NCI-H460 (cell line): ENCODE measurements around the gene AGBL4. TPM values are rescaled to one million over a fixed set of nuclear protein-coding genes. Genes with fewer than 3 reads are reported as not detected.

Experiments
- DNase-seq: peaks from one replicate; pipeline ENCODE4 v3.0.0-alpha.2; 2016; ENCODE audit warnings: low read depth; ENCODE audit errors: extremely low read depth
- total RNA-seq: library from RNA; depleted of rRNA; stranded (reverse); fragments of >200 nt; shearing (Covaris generic); gene quantifications from 2 replicates; pipeline ENCODE4 v1.2.3, GENCODE V29; 2014

Gene AGBL4
- total RNA-seq, 1 experiment from 2014 or later = not detected

DNA sequence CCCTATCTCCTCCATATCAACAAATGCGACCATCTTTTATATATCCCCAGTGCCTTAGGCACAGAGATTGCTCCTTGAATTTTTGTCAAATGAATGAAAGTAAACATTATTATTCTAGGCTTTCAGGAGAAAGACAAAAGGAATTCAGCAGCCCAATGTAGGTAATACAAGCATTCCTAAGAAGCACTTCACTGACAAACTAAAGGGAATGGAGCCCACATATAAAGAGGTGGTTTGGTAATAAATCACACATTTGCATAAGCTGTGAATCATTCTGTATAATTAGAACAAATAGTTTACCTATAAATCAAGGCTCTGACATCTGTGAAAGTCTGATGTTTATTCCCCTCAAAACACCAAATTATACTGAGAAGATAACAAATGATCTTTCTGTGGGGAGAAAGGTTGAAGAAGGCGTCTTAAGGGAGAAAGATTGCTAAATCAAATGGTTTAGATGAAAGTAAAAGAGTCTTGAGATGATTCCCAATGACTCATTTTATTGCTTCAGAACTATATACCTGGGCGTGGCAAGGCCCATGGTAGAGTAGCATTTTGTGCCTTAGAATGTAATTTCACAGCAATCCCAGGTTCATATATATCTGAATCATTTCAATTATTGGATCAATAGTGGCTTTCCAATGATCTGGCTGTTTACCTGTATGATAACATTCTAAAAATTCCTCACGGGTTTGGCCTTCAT lies 558.1 kb downstream of the AGBL4 start:
- no peak for DNase-seq

DNA sequence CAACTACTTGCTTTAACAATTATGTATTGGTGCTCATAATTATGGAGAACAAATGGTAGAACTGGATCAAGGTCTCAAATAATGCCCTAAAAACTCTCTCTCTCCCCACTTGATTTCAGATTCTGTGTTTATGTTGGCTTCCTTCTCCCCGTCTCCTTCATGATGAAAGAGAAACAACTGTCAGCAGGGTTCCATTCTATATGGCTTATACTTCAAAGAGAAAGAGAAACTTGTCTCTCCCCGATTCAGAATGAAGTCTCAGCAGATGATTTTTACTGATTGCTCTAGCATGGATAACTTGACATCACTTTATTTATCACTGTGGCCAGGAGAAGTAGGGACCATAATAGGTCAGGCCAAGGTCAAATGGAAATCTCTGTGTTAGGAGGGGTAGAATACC lies 575.6 kb downstream of the AGBL4 start:
- no peak for DNase-seq

DNA sequence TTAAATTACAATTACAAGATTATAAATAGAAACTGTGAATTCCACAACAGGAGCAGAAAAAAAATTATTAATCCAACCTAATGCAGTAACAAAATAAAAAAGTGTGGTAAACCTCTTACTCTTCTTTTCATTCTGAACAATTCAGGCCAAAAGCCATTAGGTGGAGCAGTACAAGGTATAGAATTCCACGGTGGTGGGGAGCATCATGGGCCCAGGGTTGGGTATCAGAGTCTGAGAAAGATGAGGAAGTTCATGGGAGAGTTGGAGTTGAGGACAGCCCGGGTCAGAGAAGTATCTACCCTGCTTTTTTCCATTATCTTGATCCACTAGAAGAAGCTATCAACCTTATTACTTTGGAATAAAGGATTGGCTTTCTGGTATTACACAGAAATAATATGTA lies 586.9 kb downstream of the AGBL4 start:
- DNase-seq = no peak

DNA sequence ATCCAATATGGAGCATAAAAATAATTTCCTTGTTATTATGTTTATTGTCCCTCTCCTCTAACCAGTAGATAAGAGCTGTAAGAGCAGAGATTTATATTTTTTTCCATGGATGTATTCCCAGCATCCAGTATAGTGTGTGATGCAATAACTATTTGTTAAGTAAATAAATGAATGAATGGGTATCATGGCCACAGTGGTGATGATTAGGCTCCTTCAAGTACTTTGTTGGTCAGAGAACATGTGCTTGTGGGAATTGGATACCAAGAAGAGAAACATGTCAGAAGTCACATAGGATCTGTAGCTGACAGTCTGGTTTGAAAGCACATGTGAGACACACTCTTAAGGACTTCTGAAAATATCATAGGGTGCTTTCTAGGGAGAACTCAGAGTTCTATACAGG lies 588.5 kb downstream of the AGBL4 start:
- DNase-seq = no peak

DNA sequence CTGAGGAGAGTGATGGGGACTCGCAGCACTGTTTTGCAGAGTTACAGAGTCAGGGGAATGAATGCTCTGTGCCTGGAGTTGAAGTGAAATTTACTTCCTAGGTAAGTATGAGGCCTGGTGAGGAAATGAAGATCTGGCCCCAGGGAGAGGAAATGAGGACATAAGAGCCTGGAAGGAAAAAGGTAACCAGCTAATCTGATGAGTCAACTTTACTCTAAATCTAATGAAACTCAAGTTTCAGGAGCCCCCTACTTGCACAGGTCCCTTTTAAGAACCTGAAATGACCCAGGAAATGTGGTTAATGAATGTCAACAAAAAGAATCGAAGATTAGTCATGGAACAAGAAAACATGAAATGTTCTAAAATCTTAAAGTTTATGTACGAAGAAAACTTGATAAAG lies 599.0 kb downstream of the AGBL4 start:
- no peak for DNase-seq

DNA sequence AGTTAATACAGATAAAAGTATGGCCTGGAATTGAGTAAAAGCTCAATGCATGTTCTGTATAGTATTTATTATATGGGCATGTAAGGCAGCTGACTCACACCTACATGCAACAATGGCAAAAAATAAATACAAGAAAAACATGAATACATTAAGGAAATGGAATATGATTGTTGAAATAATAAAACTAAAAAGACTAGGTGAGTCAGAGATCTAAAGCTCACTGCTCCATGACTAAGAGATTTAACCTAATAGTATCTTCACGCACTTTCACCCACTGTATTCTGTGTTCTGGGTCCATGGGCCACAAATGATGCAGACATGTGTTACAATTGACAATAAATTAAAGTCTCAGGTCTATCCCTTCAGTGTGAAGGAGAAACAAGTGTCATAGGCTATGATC lies 607.0 kb downstream of the AGBL4 start:
- no peak for DNase-seq

DNA sequence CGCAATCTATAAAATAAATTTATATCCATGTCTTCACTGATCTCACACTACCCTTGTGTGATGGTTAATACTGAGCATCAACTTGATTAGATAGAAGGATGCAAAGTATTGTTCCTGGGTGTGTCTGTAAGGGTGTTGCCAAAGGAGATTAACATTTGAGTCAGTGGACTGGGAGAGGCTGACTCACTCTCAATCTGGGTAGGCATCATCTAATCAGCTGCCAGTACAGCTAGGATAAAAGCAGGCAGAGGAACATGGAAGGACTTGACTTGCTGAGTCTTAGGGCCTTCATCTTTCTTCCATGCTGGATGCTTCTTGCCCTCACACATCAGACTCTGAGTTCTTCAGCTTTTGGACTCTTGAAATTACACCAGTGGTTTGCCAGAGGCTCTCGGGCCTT lies 615.4 kb downstream of the AGBL4 start:
- no peak for DNase-seq

DNA sequence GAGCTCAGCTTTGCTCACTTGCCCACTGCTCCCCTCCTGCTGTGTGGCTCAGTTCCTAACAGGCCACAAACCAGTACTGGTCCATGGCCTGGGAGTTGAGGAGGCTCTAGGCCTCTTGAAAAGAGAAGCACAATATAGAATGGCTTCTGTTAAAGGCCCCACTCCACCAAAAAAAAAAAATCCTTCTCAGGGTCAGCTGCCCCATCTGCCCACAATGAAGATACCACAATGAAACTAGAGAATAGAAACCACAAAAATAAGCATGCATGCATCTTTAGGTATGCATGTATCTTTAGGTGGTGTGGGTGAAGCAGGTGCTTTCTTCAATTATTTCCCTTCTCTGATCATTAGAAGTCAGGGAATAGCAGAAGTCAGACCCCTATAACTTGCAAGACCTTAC lies 626.7 kb downstream of the AGBL4 start:
- DNase-seq = no peak

DNA sequence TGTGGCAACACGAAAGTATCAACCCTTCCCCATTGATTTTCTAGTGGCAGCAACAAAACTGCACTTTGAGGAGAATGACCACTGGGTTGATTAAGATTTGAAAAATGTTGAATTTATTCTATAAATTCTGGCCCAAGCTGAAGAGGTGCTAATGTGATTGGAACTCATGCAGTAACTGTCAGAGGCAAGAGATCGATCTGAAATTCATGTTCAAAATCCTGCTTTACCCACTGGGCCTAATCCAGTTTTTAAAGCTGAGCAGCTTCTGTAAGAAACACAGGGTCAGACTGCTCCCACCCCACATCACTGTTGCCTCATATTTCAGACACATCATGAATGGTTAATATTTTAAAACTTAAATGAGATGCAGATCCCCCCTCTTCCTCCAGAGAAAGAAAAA lies 629.6 kb downstream of the AGBL4 start:
- DNase-seq = no peak

DNA sequence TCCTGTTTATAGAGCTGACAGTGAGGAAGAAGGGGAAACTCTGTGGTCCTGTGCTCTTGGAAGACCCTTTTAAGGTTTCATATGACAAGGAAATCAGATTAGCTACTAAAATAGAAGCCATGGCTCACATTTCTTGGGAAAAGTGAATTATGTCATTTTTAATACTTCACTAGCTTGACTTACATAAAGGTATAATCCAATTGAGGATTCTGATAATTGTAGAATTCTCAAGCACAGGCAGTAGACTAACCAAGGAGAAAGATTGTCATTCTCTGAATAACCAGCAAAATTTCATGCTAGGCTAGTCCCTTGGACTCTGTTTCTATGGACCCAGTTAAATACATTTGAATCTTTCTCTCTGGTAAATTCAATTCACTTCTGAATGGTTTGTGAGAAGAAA lies 634.1 kb downstream of the AGBL4 start:
- DNase-seq = no peak

DNA sequence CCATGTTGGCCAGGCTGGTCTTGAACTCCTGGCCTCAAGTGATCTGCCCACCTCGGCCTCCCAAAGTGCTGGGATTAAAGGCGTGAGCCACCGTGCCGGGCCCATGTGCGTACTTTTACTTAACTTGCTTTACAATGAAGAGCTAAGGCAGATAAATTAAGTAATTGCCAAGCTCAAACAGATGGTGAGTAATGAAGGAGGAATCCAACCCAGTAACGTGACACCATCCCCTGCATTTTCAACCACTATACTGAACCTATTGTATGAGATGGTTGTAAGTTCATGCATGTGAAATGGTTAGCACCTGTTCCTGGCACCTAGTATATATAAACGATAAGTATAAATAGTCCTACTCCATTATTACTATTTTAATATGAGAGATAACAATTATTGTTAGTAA lies 659.1 kb downstream of the AGBL4 start:
- DNase-seq = no peak

DNA sequence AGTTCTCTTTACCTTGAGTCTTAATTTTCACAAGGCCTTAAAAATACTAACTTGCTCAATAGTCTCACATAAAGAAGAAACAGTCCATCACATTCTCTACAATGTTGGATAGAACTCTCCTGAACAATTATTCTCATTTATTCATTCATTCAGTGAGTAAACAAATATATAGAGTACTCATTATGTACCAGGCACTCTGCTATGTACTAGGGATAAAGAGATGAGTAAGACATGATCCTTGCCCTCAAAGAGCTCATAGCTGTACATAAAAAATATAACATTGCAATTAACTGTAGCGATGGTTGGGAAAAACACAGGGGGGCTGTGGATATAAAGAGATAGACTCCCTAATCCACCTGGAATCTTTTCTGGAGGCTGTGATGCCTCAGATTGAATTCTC lies 660.1 kb downstream of the AGBL4 start:
- no peak for DNase-seq

DNA sequence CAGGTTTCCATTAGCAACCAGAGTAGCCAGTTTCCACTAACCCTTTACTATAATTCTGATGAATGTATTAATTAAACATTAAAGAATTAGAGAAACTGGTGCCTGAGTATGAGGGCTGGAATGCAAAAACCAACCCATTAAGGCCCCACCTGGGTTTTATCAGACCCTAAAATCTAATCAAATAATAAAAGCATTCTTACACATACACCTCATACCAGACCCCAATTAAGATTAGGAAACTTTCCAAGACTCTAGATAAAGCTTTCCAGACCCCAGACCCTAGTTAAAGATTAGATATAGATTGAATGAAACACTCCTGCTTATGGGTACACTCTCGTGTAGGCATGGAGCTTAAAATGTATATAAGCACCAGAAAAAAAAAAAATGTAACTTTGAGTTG lies 665.7 kb downstream of the AGBL4 start:
- DNase-seq = no peak

DNA sequence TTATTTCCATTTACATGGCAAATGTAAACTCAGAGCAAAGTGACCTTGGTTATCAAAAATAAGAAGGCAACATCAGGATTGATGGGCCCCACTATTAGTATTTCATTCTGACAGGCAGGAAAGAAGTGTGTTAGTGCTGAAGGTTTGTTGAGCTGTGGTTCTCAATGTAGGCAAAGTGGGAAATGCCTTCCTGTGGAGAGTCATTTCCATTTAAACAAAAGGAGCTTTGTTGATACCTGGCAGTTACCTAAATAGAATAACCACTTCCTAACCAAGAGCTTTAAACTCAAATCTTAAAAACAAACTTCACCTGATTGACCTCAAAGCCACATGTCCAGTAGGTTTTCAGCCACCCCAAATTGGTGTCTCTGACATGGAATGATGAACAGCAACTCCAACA lies 667.2 kb downstream of the AGBL4 start:
- no peak for DNase-seq

DNA sequence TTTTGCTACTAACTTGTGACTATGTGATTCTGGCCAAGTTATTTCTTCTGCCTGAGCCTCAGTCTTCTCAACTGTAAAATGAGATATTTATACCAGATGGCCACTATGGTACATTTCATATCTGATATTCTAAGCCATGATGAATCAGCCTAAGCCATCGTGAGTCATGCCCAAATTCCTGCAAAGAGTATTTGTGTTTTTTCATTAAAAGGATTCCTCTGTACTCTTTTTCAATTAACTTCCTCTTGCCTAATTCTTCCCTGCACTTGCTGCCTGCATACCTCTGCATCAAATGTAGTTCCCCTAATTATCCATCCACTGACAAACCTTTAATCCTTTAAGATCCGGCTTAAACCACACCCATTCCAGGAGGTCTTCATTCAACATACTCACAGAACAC lies 672.0 kb downstream of the AGBL4 start:
- DNase-seq = no peak

DNA sequence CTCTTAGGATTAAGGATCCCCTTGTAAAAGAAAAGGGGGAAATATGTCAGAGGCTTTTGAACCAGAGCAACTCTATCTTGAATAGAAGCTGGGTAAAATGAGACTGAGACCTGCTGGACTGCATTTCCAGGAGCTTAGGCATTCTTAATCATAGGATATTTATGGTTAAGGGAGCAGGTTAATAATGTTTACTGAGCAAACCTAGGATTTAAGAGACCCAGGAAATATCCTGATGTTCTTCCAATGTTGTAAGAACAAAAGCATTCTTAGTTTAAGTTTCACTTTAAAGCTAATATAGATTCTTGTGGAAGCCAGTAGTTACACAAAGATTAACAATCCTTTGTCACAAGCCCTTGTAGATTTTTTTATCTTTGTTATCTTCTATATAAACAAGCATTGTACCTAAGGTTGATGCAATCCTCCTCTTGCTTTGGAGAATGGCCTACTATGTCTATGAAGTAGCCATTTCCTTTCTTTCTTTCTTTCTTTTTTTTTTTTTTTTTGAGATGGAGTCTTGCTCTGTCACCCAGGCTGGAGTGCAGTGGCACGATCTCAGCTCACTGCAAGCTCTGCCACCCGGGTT lies 676.9 kb downstream of the AGBL4 start:
- no peak for DNase-seq

DNA sequence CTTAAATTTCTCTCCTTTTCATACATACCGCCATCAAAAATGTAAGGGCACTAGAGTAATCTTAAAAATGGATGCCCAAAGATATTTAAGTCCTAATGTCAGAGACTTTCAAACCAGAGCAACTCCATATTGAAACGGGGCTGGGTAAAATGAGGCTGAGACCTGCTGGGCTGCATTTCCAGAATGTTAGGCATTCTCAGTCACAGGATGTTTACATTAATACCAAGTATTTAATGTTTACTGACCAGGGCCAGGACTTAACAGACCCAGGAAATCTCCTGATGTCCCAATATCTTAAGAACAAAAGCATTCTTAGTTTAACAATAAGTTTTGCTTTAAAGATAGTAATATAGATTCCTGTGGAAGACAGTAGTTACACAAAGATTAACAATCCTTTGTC lies 683.2 kb downstream of the AGBL4 start:
- DNase-seq = no peak

DNA sequence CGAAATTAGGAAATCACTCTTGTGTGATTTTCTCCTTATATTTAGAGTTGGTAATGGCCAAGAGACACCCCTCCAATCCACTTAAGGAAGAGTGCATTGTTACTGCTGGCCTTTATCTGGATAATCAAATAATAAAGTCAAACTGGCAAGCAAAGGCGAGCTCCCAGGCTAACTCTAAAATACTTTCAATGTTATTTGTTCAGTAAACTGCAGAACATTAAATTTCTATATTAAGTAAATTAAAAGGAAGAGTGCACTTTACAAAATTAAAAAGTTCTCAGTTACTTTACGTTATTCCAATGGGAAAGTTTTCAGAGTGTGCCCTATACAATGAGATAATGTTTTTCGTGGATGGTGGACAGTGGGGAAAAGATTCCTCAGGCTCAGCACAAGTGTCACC lies 684.7 kb downstream of the AGBL4 start:
- DNase-seq = no peak

DNA sequence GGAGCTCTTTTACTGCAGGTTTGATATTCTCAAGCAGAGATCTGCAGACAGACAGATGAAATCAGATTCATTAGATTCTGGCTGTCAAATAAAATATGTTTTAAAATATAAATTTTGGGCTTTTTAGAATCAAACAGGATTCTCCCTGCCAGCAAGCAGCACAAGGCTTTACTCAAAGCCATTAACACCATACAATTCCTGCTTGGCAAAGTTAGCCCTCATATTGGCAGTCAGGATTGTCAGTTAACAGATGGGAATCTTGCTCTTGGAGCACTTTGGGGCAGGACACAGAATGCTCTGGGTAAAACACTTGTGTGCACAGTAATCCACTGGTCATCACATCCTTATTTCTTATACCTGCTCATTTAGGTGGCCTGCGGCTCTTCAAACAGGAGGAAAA lies 686.5 kb downstream of the AGBL4 start:
- DNase-seq = no peak

DNA sequence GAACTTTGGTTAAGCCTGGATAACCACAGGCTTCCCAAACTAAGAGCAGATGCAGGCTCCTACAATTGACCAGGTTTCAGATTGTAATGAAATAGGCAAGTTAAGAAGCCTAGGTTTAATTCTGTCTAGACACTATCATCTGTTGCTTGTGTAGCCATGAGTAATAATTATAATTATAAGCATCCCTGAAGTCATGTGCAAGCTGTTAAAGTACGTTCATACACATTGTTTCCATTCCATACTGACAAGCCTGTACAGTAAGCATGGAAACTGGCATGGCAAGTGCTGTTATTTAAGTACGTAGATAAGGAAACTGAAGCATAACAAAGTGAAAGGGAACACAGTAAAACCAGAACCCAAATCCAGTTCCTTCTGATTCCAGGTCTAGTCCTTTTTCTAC lies 689.8 kb downstream of the AGBL4 start:
- no peak for DNase-seq

DNA sequence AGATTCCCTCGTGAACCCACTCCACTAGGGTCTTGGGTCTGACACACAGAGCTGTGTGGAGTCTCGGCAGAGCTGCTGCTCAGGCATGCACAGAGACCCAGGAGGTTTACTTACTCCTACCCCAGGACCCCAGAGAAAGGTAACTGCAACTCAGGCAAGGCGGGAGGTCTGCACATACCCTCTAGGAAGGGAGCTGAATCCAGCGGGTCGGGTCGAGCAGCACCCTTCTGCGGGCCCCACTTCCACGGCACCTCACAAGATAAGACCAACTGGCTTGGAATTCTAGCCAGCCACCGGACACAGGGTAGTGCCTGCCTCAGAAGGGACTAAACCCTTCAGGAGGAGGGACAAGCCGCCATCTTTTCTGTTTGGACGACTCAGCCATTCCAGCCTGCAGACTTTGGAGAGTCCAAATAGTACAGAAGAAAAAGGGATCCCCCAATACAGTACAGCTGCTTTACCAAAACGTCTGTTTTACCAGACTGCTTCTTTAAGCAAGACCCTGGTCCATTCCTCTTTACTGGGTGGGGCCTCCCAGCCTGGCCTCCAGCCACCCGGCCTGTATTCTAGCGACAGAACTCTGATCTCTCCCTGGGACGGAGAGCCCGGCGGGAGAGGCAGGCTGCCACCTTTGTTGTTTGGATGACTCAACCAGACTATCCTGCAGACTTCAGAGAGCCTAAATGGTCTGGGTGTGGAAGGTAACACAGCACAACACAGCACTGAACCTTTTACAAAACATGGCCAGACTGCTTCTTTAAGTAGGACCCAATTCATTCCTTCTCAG lies 692.5 kb downstream of the AGBL4 start:
- no peak for DNase-seq

DNA sequence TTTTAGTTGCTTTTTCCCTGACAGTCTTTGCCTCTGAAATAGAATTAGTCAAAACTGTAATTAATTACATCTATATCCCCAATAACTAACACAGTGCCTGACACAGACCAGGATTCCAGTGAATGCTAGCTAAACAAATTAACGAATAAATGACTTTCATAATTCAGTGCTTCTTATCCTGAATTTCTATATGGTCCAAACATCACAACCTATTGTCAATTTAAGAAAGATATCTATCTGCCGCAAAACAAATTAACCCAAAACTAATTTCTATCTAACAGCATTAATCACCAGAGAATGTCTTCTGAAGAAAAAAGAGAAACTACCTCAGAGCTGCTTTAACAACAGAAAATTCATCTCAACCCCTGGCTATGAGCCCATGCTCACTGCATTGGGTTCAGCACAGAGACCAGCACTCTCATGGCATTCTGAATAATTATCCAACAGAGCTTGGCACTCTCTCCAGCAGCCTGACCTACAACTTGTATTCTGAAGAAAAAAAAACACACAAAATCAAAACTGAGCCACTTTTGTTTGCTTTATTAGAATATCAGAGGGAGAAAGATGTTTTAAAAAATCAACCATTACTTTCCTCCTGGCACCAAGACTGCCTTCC lies 699.7 kb downstream of the AGBL4 start:
- DNase-seq = no peak
